Esophagus squamous epithelium (tissue), 5 donors: ENCODE results near the gene PAFAH2. TPM values are rescaled to one million over a fixed set of nuclear protein-coding genes. Genes with fewer than 3 reads are reported as not detected.

Experiments used
- DNase-seq: peaks from one replicate; lab custom pipeline; 2025; lab: John Stamatoyannopoulos, UW
- H3K27ac ChIP-seq, 4 donors: fragments of 200-600 bp; sonication (generic); one replicate each; pipeline ENCODE4 v1.5.1; 2016 to 2019; ENCODE audit warnings: mild to moderate bottlenecking in 1 of 4
- H3K27me3 ChIP-seq, 4 donors: fragments of 200-600 bp; sonication (generic); 1 replicate in 3 of 4; 2 replicates in 1 of 4; pipeline versions ENCODE4 v1.5.1 to v1.6.0; 2017 to 2021; ENCODE audit warnings: antibody characterized with exemption in 1 of 4
- H3K36me3 ChIP-seq, 3 donors: fragments of 200-600 bp; sonication (generic); one replicate each; pipeline ENCODE4 v1.5.1; 2016 to 2019
- H3K4me1 ChIP-seq, 3 donors: fragments of 200-600 bp; sonication (generic); one replicate each; pipeline ENCODE4 v1.5.1; 2017 to 2019
- H3K4me3 ChIP-seq, 4 donors: fragments of 200-600 bp; sonication (generic); 1 replicate in 3 of 4; 2 replicates in 1 of 4; pipeline ENCODE4 v1.5.1; 2016 to 2019; ENCODE audit warnings: mild to moderate bottlenecking in 2 of 4, moderate library complexity in 1 of 4
- H3K9me3 ChIP-seq, 3 donors: fragments of 200-600 bp; sonication (generic); one replicate each; pipeline ENCODE4 v1.5.1; 2016 to 2019
- CTCF ChIP-seq, 6 experiments: fragments of 450-650 bp in 4 of 6; fragments of 200-600 bp in 2 of 6; sonication (generic) in 2 of 6; IDR thresholded peaks; one replicate each; pipeline ENCODE4 v1.5.1; 2016 to 2019; ENCODE audit warnings: antibody characterized with exemption in 6 of 6, mild to moderate bottlenecking in 4 of 6, moderate library complexity in 4 of 6
- POLR2A ChIP-seq, 4 donors: fragments of 450-650 bp; IDR thresholded peaks; one replicate each; pipeline ENCODE4 v1.6.1; 2017; ENCODE audit warnings: antibody characterized with exemption in 4 of 4, mild to moderate bottlenecking in 4 of 4, moderate library complexity in 3 of 4
- WGBS, 2 donors: methylation state at CpG; one replicate each; pipeline ENCODE4 v1.1.5; 2018; 5-methylcytosine and 5-hydroxymethylcytosine counted together
- intact Hi-C: fragments of 100-400 bp; cut with DNase I; formaldehyde crosslinking; loops from one replicate; pipeline ENCODE4 v1.15.0; 2022
- total RNA-seq, 4 donors: library from RNA; depleted of rRNA; stranded (reverse); fragments of >200 nt; gene quantifications; one replicate each; pipeline ENCODE4 v1.1.0, GENCODE V29; 2016
- donor health status: DM: yes; HTN: yes; CAD: no.

PAFAH2 gene
- total RNA-seq, 4 donors from 2014 or later, result 8.3 to 17.2 (median 11.7) TPM

- 10 to 13% methylated on average over 2 of the region's 3 CpGs for WGBS, 2 donors
- intact Hi-C loops, result no loop called here
- TF ChIP-seq CTCF (IDR thresholded peaks at IDR 0.05) (no peak), POLR2A (IDR thresholded peaks at IDR 0.05) (no peak)
- Histone ChIP-seq H3K4me3 (no peak overlapping the region), H3K27me3 (peaks cover 0 to 16% (median 0%) of the 10 kb centered on the region in 4 donors), H3K4me1 (no peaks in the 10 kb centered on the region), H3K36me3 (no peaks in the 10 kb centered on the region), H3K9me3 (no peaks in the 10 kb centered on the region), H3K27ac (no peak overlapping the region)
- no peak for DNase-seq
These were observed 30.0 kb upstream of the PAFAH2 start for GRCh38 chr1:26027716-26028489.

- H3K36me3 ChIP-seq, result no peaks in the 10 kb centered on the region
- DNase-seq, result no peak
- TF ChIP-seq CTCF (IDR thresholded peaks at IDR 0.05) (no peak), POLR2A (IDR thresholded peaks at IDR 0.05) (no peak)
- peaks cover 0 to 2% (median 0%) of the 10 kb centered on the region in 4 donors for H3K27me3 ChIP-seq
- intact Hi-C loops, result no loop called here
- H3K9me3 ChIP-seq, result no peaks in the 10 kb centered on the region
- peaks cover 0 to 12% (median 5%) of the 10 kb centered on the region in 3 donors for H3K4me1 ChIP-seq
- no peak overlapping the region for H3K27ac ChIP-seq
- no peak overlapping the region for H3K4me3 ChIP-seq
- WGBS, 2 donors, result 60 to 72% methylated on average over 5 of the region's 5 CpGs
These were observed 27.7 kb upstream of the PAFAH2 start for GRCh38 chr1:26025517-26025916.

GRCh38 chr1:26025060-26025459, 27.2 kb upstream of the PAFAH2 start:
- DNase-seq, result no peak
- Histone ChIP-seq H3K36me3 (no peaks in the 10 kb centered on the region), H3K9me3 (no peaks in the 10 kb centered on the region), H3K27ac (no peak overlapping the region), H3K27me3 (no peaks in the 10 kb centered on the region), H3K4me3 (no peak overlapping the region), H3K4me1 (peaks cover 0 to 12% (median 5%) of the 10 kb centered on the region in 3 donors)
- intact Hi-C loops, result no loop called here
- WGBS, 2 donors, result 71 to 80% methylated on average over 2 of the region's 5 CpGs
- TF ChIP-seq POLR2A (IDR thresholded peaks at IDR 0.05) (no peak), CTCF (IDR thresholded peaks at IDR 0.05) (no peak)

GRCh38 chr1:26023826-26024225, 26.0 kb upstream of the PAFAH2 start:
- 78 to 80% methylated on average over 5 of the region's 5 CpGs for WGBS, 2 donors
- no peak overlapping the region for H3K4me3 ChIP-seq
- TF ChIP-seq CTCF (IDR thresholded peaks at IDR 0.05) (no peak), POLR2A (IDR thresholded peaks at IDR 0.05) (no peak)
- no peak for DNase-seq
- no peaks in the 10 kb centered on the region for H3K36me3 ChIP-seq
- no peak overlapping the region for H3K27ac ChIP-seq
- H3K9me3 ChIP-seq, result no peaks in the 10 kb centered on the region
- no peaks in the 10 kb centered on the region for H3K27me3 ChIP-seq
- peaks cover 0 to 12% (median 5%) of the 10 kb centered on the region in 3 donors for H3K4me1 ChIP-seq
- intact Hi-C loops, result no loop called here

GRCh38 chr1:26023009-26023408, 25.1 kb upstream of the PAFAH2 start:
- no peaks in the 10 kb centered on the region for H3K9me3 ChIP-seq
- 100% methylated on average over 1 of the region's 13 CpGs for WGBS, 2 donors
- no peaks in the 10 kb centered on the region for H3K36me3 ChIP-seq
- no peak overlapping the region for H3K27ac ChIP-seq
- peaks cover 0 to 12% (median 5%) of the 10 kb centered on the region in 3 donors for H3K4me1 ChIP-seq
- TF ChIP-seq CTCF (IDR thresholded peaks at IDR 0.05) (no peak), POLR2A (IDR thresholded peaks at IDR 0.05) (no peak)
- intact Hi-C loops, result no loop called here
- no peak overlapping the region for H3K4me3 ChIP-seq
- DNase-seq, result no peak
- no peaks in the 10 kb centered on the region for H3K27me3 ChIP-seq
